NCI-H1436 (cell line): ENCODE measurements around the gene CYP4A11.
"Not testable (repeated sequence)": the region's sequence is repeated elsewhere in the genome, so short reads cannot be mapped to it uniquely, and the experiment has no call there.

Experiments
- DNase-seq: peaks from one replicate; lab custom pipeline; 2025; lab: John Stamatoyannopoulos, UW

CYP4A11 gene

DNA sequence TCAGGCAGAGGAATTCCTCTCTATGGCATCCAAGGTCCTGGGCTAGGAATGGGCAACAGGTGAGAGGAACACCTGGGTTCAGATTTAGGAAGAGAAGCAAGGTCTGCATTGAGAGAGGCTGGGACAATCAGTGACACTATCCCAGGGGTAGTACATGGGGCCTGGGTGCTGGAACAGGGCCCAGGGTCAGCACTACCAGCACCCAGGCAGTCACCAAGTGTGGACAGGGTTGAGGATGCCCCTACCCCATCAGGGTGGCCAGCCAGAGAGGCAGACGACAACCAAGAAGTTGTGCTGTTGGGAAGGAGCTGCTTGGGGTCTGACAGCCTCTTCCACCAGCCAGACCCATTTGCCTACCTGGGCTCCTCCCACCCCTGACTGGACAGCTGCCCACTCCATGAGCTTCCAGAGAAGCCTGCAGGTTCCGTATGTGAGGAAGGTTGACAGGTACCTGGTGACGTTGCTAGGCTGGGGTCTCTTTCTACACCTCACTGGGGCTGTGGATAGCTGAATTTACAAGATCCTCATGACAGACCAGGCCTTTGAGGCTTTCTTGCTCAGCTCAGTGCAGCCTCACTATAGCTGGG, 13.9 kb downstream of the CYP4A11 start:
- DNase-seq = no peak

- no peak for DNase-seq
Observed at GRCh38 chr1:46910790-46911189, 30.5 kb downstream of the CYP4A11 start.

- DNase-seq = no peak
Observed at GRCh38 chr1:46903481-46903880, 37.8 kb downstream of the CYP4A11 start.

DNA sequence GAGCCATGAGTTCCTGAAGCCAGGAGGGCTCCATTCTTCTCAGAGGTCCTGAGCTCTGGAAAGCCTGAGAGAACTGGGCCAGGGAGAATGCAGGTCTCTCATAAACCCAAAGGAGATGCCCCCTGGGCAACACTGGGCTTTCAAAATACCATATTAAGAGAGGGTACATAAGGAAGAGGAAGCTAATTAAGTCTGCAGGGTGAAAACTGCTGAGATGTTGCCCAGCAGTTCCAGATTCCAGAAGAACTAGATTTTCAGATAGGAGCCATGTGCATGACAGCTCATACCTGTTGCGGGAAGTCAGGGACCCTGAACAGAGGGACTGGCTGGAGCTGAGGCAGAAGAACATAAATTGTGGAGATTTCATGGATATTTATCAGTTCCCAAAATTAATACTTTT, 40.9 kb downstream of the CYP4A11 start:
- no peak for DNase-seq

DNA sequence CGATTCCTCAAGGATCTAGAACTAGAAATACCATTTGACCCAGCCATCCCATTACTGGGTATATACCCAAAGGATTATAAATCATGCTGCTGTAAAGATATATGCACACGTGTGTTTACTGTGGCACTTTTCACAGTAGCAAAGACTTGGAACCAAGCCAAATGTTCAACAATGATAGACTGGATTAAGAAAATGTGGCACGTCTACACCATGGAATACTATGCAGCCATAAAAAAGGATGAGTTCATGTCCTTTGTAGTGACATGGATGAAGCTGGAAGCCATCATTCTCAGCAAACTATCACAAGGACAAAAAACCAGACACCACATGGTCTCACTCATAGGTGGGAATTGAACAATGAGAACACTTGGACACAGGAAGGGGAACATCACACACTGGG, 59.6 kb downstream of the CYP4A11 start:
- not testable (repeated sequence) for DNase-seq
